Middle frontal gyrus (tissue), 1 donor: Measurements from ENCODE around the gene INPP4B.

Source experiments
- DNase-seq: peaks from one replicate; pipeline ENCODE4 v3.0.0-alpha.2; 2015; ENCODE audit warnings: low spot score; ENCODE audit errors: extremely low spot score

The INPP4B gene

GRCh38 chr4:142380052-142380602, 466.0 kb downstream of the INPP4B start:
- DNase-seq: no peak

DNA sequence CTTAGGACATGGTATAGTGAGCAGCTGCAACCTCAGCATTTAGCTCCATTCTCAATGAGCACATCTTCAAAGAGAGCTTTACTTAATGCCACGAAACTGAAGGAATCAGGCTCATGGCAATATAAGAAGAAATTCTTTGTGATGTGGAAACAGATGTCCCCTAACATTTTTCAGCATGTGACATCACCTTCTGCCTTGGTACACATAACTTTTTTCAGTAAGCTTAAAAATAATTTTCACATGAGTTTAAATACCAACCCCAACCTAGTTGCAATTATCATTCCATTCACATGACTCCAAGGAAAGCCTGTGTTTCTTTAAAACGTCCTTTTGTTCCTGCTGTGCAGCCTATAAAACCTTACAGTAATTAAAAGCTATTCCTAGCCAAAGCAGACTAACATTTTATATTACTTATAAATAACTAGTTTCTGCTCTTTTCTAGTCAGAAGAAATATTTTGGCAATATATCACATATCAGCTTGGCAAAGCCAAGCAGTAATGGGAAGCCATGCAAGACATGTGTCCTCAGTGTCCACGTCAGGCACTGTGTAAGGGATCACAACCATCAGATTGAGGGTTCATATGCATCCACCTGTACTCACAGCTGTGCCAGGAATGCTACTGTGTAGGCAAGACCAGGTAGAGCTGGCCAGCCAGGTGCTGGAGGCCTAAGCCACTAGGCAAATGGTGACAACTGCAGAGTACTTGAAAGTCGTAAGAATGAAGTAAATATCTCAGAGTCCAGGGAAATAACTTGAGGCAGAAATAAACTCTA, 466.6 kb downstream of the INPP4B start:
- DNase-seq: no peak

GRCh38 chr4:142378179-142378578, 467.9 kb downstream of the INPP4B start:
- no peak for DNase-seq

GRCh38 chr4:142377342-142378091, 468.6 kb downstream of the INPP4B start:
- no peak for DNase-seq

- DNase-seq: no peak
Observed at GRCh38 chr4:142376204-142376603, 469.9 kb downstream of the INPP4B start.

DNA sequence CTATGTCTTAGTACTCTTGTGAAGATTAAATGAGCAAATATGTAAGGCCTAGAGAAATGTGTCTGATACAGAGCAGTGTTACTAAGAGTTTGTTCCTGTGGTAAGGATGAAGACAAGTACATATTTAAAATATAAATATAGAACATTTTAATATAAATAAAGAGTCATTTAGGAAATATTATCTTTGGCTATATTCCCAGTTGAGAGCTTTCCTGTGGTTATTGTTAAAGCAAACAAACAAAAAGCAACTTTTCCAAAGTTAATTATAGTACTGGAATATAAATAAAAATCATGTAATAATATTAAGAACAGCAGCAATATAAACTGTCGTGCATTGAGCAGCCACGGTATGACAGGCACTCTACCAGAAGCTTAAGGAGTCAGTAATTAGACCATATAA, 472.5 kb downstream of the INPP4B start:
- DNase-seq: no peak

DNA sequence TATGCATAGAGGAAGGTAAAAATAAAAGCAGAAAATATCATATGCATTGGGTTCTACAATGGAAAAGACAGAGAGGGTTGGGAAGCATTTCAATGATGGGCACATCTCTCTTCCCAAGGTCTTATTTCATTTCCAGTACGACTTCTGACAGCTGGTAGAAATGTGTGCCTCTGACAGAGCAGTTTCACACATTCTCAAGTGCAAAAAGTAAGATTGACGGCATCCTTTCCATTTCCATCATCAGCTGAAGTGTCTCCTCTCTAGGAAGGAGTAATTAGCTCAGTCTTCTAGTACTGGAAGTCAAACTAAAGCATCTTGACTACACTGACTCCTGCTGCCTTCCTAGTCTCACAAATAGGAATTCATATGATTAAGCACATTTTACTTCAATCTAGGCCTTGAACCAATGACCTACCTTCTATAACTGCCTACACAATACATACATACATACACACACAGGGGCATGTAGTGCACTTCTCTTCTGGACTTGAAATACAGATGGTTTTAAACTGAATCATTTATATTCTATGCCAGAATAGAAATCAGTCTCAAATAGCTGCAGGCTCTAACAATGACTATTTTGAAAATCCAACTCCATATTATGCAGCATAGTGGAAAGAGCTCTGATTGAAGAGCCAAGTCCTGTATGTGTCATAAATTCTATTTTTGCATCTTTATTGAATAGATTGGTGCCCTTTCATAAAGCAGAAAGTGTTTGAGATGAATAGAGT, 473.4 kb downstream of the INPP4B start:
- DNase-seq: no peak

GRCh38 chr4:142369141-142369540, 477.0 kb downstream of the INPP4B start:
- no peak for DNase-seq

- no peak for DNase-seq
Observed at GRCh38 chr4:142367418-142368180, 478.5 kb downstream of the INPP4B start.

DNA sequence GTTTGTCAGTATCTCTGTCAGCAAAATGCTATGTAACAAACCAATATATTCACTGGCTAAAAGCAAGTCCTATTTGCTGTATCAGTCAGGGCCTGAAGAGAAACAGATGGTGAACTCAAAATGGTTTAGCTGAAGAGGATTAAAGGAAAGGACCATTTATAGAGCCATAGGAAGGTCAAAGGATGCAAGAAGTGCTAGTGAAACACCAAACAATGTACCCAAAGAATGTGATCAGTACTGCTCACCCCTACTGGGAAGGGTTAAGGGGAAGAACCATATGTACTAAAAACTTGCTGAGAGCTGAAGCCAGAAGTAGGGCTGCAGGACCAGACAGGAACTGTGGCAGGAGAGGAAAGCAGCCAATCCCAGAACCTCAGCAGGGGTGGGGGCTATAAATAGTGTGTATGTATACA, 479.3 kb downstream of the INPP4B start:
- no peak for DNase-seq

DNA sequence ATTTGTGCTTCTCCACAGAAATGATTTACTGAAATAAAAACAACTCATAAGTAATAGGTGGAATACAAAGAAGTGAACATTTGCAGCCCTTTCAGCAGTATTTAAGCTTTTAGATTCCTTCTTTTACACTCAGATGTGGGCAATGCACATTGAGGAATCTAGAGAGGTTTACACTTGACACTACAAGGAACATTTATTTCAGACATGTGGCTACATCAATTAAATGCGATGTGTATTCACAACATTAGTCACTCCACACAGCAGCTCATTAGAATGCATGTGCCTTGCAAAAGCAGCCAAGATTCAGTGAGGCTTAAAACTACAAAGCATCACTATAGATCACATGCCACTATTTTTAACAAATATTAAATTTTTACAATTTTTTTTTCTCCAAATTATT, 480.7 kb downstream of the INPP4B start:
- DNase-seq: no peak

DNA sequence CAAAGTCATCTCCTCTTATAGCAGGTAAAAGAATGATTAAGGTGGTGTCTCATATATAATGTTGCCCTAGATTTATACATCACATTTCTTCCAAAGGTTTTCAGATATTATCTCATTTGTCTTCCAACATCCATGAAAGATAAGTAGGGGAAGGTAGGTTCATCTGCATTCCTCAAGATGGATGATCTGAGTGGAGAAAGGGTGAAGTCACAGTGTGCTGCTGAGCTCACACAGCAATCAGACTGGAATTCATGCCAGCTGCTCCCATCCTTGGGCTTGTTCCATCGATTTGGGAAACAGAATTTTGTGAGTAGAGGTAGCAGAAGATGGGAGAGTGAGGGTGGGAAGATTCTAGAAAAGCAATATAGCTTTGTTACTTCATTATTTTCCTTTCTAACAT, 482.4 kb downstream of the INPP4B start:
- DNase-seq: no peak

DNA sequence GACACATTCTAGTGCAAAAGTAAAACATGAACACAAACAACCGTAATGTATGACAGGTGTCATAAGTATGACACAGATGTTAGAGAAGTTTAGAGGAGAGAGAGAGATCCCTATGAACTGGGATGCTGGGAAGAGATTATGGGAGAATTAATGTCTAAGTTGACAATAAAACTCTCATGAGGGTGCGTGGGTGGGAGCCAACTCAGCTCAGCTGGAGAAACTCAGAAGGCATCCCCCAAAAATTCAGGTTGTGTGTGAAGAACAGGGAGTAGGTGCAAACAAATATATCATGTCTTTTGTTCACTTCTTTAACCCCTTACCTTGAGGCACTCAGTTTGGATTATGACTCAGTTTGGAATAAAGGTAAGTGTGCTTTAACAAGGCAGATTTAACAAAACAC, 484.1 kb downstream of the INPP4B start:
- no peak for DNase-seq

DNA sequence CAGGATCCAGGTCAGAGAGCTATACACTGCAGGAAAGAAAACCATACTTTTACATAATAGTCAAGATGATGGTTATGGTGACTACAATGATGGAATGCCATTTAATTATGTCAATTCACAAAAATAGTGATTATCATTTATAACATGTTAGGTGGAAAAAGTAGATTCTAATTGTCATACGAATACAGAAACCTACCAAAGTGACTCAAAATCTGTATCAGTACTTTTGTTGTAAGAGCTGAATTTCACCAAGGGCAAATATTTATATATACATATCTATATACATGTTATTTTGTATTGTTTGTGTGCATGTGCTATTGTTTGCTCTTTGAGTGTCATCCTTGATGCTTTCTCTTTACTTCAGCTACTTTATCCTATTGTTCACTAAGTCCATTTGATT, 485.4 kb downstream of the INPP4B start:
- no peak for DNase-seq

GRCh38 chr4:142358656-142359055, 487.4 kb downstream of the INPP4B start:
- DNase-seq: no peak

- no peak for DNase-seq
Observed at GRCh38 chr4:142356801-142357200, 489.3 kb downstream of the INPP4B start.

DNA sequence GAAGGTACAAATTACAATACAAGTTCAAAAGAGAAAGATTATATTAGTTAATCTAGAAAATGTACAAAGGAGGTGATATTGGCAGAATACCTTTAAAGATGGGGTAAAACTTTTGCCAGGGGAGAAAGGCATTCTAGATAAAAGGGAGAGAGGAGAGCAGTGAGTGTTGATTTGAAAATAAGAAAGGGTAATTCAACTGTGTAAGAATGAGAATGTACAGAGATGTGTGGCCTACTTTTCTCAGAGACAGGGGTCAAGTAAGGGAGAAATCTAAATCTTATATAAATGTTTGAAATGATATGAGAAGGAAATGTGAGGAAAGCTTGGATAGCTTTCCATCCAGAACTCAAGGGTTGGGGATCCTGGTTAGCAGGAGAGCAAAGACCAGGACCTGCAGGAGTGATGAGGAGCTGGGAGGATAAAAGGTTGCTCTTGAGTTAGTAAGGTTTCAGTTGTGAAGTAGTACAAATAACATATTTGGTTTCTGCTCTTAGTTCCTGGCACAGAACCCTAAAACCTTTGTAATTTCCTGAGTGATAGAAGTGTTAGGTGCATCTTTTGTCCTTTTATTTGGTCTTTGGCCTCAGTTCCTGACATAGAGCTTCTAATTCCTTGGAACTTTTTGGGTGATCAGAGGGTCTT, 489.9 kb downstream of the INPP4B start:
- no peak for DNase-seq

DNA sequence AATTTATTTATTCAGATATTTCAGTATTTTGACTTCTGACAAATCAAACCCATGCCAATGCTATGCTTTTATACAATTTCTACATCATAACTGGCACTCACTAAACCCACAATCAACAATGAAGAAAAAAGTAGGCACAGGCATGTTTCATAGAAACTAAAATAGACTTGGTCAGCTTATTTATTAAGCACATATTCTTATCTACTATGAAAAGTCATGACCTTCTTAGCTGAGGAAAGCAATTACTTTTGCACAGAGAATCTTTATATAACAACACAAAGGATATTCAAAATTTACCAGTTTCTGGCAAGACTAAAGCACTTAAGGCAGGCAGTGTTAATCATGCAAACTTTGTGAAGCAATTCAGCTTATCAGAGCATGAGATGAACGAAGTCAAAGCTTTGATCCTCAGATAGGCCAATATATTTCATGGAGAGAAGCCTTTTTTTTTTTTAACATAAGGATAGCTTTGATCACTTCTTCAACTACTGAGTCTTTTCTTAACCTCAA, 490.6 kb downstream of the INPP4B start:
- no peak for DNase-seq

GRCh38 chr4:142354794-142355420, 491.2 kb downstream of the INPP4B start:
- DNase-seq: no peak

DNA sequence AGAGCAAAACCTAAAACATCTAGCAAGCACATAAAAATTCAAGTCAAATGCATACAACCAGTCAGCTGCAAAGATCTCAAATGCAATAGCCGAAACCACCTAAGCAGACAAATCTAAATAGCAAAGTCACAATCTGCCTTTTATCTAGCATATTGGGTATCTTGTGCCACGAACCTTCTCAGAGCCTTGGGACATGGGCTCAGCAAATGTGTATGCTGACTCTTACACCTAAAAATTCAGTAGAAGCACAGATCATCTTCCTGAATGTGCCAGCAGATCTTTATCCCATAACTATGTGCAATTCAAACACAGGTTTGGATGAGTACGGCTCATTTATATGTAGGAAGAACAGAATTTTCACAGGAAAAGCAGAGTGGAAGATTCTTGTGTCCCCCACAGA, 492.1 kb downstream of the INPP4B start:
- DNase-seq: no peak
